CD14-positive monocyte (primary cell): ENCODE results near the gene PFKM. TPM values are rescaled to one million over a fixed set of nuclear protein-coding genes. Genes with fewer than 3 reads are reported as not detected.
A peak's percentile ranks its signal among the peaks of the same experiment; 100 is the strongest.

Experiments
- DNase-seq, 3 donors: peaks; one replicate each; pipeline ENCODE4 v3.0.0-alpha.2; 2011 to 2022
- H2AFZ ChIP-seq: 2 replicates; pipeline ENCODE4 v1.6.0; 2012; ENCODE audit warnings: mild to moderate bottlenecking, low read depth, low read length, inconsistent platforms; ENCODE audit not compliant: insufficient read depth, poor library complexity, severe bottlenecking
- H3K27ac ChIP-seq, 2 donors: 1 replicate in 1 of 2; 2 replicates in 1 of 2; pipeline ENCODE4 v1.5.1; 2012 to 2013; ENCODE audit warnings: low read length in 2 of 2, control low read depth in 1 of 2, inconsistent platforms in 1 of 2, low read depth in 1 of 2, mild to moderate bottlenecking in 1 of 2
- H3K27me3 ChIP-seq, 2 donors: one replicate each; pipeline versions ENCODE4 v1.6.0 to v1.6.1; 2011 to 2013; ENCODE audit warnings: low read length in 2 of 2; ENCODE audit not compliant: control insufficient read depth in 2 of 2, insufficient read depth in 2 of 2
- H3K36me3 ChIP-seq, 2 donors: replicated peaks in 1 of 2; 1 replicate in 1 of 2; 2 replicates in 1 of 2; pipeline versions ENCODE4 v1.5.1 to v1.6.1; 2012 to 2013; ENCODE audit warnings: low read length in 2 of 2, control low read depth in 1 of 2, inconsistent platforms in 1 of 2, mild to moderate bottlenecking in 1 of 2; ENCODE audit not compliant: insufficient read depth in 2 of 2, control insufficient read depth in 1 of 2
- H3K4me1 ChIP-seq, 2 donors: 1 replicate in 1 of 2; 2 replicates in 1 of 2; pipeline versions ENCODE4 v1.5.1 to v1.6.1; 2012 to 2013; ENCODE audit warnings: low read length in 2 of 2, control low read depth in 1 of 2, inconsistent platforms in 1 of 2, mild to moderate bottlenecking in 1 of 2, moderate library complexity in 1 of 2; ENCODE audit not compliant: insufficient read depth in 2 of 2, control insufficient read depth in 1 of 2
- H3K4me2 ChIP-seq: replicated peaks from 2 replicates; pipeline ENCODE3; 2012; ENCODE audit warnings: low read length, moderate library complexity, mild to moderate bottlenecking; ENCODE audit not compliant: poor library complexity, severe bottlenecking; ENCODE audit errors: extremely low read depth
- H3K4me3 ChIP-seq, 3 experiments: fragments of 200-600 bp in 1 of 3; sonication (generic) in 1 of 3; replicated peaks in 1 of 3; 1 replicate in 2 of 3; 2 replicates in 1 of 3; pipeline ENCODE4 v1.5.1; 2011 to 2013; ENCODE audit warnings: low read length in 3 of 3, mild to moderate bottlenecking in 3 of 3, control low read depth in 2 of 3, low read depth in 2 of 3, inconsistent platforms in 1 of 3, moderate library complexity in 1 of 3
- H3K79me2 ChIP-seq: 2 replicates; pipeline ENCODE4 v1.6.0; 2012; ENCODE audit warnings: mild to moderate bottlenecking, control low read depth, inconsistent platforms, low read length, moderate library complexity; ENCODE audit not compliant: insufficient read depth
- H3K9ac ChIP-seq: 2 replicates; pipeline ENCODE4 v1.6.0; 2017; ENCODE audit warnings: low read length, mild to moderate bottlenecking; ENCODE audit not compliant: insufficient read depth, poor library complexity, severe bottlenecking
- H3K9me3 ChIP-seq, 2 donors: replicated peaks in 1 of 2; 1 replicate in 1 of 2; 2 replicates in 1 of 2; pipeline versions ENCODE4 v1.5.1 to v1.6.1; 2012 to 2013; ENCODE audit warnings: low read length in 2 of 2, control low read depth in 1 of 2; ENCODE audit not compliant: control insufficient read depth in 1 of 2, insufficient read depth in 1 of 2
- H4K20me1 ChIP-seq: 2 replicates; pipeline ENCODE4 v1.6.0; 2012; ENCODE audit warnings: mild to moderate bottlenecking, low read length, control low read depth, moderate library complexity; ENCODE audit not compliant: insufficient read depth
- H3K27ac Mint-ChIP-seq, 7 donors: one replicate each; pipeline ENCODE4 v1.8.0; 2020; ENCODE audit warnings: mild to moderate bottlenecking in 7 of 7, mixed read lengths in 7 of 7, moderate library complexity in 6 of 7, inconsistent platforms in 2 of 7
- H3K27me3 Mint-ChIP-seq, 3 donors: one replicate each; pipeline ENCODE4 v1.8.0; 2021 to 2022; ENCODE audit warnings: low read depth in 3 of 3, mild to moderate bottlenecking in 3 of 3, mixed read lengths in 3 of 3, moderate library complexity in 3 of 3, inconsistent platforms in 1 of 3
- H3K36me3 Mint-ChIP-seq, 2 donors: one replicate each; pipeline ENCODE4 v1.8.0; 2020; ENCODE audit warnings: mixed read lengths in 2 of 2, inconsistent platforms in 1 of 2, mild to moderate bottlenecking in 1 of 2
- H3K4me1 Mint-ChIP-seq: one replicate; pipeline ENCODE4 v1.8.0; 2020; ENCODE audit warnings: mild to moderate bottlenecking, mixed read lengths
- H3K4me3 Mint-ChIP-seq, 2 donors: one replicate each; pipeline ENCODE4 v1.8.0; 2020; ENCODE audit warnings: mild to moderate bottlenecking in 2 of 2, mixed read lengths in 2 of 2, moderate library complexity in 1 of 2
- H3K9me3 Mint-ChIP-seq, 7 donors: one replicate each; pipeline ENCODE4 v1.8.0; 2020 to 2022; ENCODE audit warnings: mixed read lengths in 7 of 7, mild to moderate bottlenecking in 6 of 7, moderate library complexity in 6 of 7, inconsistent platforms in 2 of 7
- WGBS: methylation state at CpG from one replicate; pipeline ENCODE4 v1.1.5; 2013; ENCODE audit warnings: missing lambda C conversion rate; ENCODE audit not compliant: insufficient coverage; 5-methylcytosine and 5-hydroxymethylcytosine counted together
- intact Hi-C, 2 donors: fragments of 100-400 bp; cut with micrococcal nuclease; formaldehyde crosslinking; loops; one replicate each; pipeline versions ENCODE4 v1.15.0 to v1.15.1; 2023
- polyA plus RNA-seq, 3 donors: library from polyadenylated mRNA; depleted of rRNA in 1 of 3; unstranded in 2 of 3; stranded (reverse) in 1 of 3; fragments of 300-500 nt in 2 of 3; fragments of >200 nt in 1 of 3; fragmentation: Illumina TruSeq in 2 of 3; gene quantifications; 1 replicate in 2 of 3; 2 replicates in 1 of 3; pipeline ENCODE4 v1.2.3, GENCODE V29; 2012 to 2021
- small RNA-seq: library from RNA; depleted of rRNA; stranded (forward); fragments of <200 nt; gene quantifications from one replicate; pipeline ENCODE3, GENCODE V24; 2012; ENCODE audit warnings: low read depth; ENCODE audit not compliant: insufficient read length
- TF ChIP-seq, protein P1 (sequence below): fragments of 200-600 bp; IDR thresholded peaks from one replicate; pipeline ENCODE4 v1.8.0; 2022; ENCODE audit warnings: antibody characterized with exemption, mild to moderate bottlenecking

PFKM gene
- polyA plus RNA-seq, 3 donors, result 2.8 to 8.4 (median 3.0) TPM

DNA sequence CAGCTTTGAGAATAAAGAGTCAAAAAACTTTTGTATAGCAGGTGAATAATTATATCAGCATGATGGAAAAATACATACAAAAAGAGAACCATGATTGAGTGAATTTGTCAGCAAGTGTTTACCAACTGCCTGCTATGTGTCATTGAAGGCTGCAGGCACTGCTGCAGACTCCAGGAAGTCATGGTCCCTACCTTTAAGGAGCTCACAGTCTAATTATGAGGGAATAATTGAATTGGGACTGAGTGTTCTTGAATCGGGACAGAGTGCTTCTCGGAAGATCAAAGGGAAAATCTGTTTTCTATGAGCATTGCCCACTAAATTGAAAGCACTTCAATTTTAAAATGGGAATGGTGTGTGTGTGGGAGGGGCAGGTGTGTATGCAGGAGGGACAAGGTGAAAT is 74.5 kb downstream of the PFKM start:
- H2AFZ ChIP-seq, result no peak overlapping the region
- no peak for DNase-seq
- H3K4me1 Mint-ChIP-seq, result peaks cover 8% of the 10 kb centered on the region
- no peak overlapping the region for H3K4me3 ChIP-seq
- TF ChIP-seq, protein P1, sequence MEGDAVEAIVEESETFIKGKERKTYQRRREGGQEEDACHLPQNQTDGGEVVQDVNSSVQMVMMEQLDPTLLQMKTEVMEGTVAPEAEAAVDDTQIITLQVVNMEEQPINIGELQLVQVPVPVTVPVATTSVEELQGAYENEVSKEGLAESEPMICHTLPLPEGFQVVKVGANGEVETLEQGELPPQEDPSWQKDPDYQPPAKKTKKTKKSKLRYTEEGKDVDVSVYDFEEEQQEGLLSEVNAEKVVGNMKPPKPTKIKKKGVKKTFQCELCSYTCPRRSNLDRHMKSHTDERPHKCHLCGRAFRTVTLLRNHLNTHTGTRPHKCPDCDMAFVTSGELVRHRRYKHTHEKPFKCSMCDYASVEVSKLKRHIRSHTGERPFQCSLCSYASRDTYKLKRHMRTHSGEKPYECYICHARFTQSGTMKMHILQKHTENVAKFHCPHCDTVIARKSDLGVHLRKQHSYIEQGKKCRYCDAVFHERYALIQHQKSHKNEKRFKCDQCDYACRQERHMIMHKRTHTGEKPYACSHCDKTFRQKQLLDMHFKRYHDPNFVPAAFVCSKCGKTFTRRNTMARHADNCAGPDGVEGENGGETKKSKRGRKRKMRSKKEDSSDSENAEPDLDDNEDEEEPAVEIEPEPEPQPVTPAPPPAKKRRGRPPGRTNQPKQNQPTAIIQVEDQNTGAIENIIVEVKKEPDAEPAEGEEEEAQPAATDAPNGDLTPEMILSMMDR, result no peak
- H3K4me2 ChIP-seq, result no peak overlapping the region
- H4K20me1 ChIP-seq, result no peaks in the 10 kb centered on the region
- H3K4me3 Mint-ChIP-seq, result no peak overlapping the region
- H3K36me3 ChIP-seq, result no peaks in the 10 kb centered on the region
- peaks cover 6 to 10% of the 10 kb centered on the region in 2 donors for H3K4me1 ChIP-seq
- 81% methylated on average over 2 of the region's 2 CpGs for WGBS
- peaks cover 5% of the 10 kb centered on the region for H3K79me2 ChIP-seq
- H3K27ac ChIP-seq, result no peak overlapping the region
- peaks cover 2 to 18% of the 10 kb centered on the region in 2 donors for H3K27me3 ChIP-seq
- H3K9ac ChIP-seq, result no peak overlapping the region
- H3K27ac Mint-ChIP-seq, result peak overlapping the region in 1 of 7 donors; percentile 28
- intact Hi-C loops, result no loop called here
- no peaks in the 10 kb centered on the region for H3K9me3 Mint-ChIP-seq
- H3K36me3 Mint-ChIP-seq, result no peaks in the 10 kb centered on the region
- H3K27me3 Mint-ChIP-seq, result peaks cover 4 to 20% (median 5%) of the 10 kb centered on the region in 3 donors
- H3K9me3 ChIP-seq, result no peaks in the 10 kb centered on the region

DNA sequence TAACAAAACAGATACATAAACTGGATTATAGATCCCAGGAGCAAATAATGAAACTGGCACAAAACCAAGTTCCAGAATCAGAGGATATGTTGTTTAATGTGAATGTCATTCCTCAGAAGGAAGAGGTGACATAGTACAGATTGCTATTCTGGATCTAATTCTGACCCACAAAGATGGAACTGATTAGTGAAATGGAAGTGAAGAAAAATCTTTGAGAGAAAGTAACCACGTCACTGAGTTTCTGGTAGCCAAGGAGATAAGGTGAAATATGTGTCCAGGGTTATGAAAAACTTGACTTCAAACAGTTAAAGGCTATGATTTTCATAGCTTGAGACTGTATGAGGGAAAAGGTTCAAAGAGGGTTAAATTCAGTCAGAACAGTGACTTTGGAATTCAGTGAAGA is 75.6 kb downstream of the PFKM start:
- H3K4me1 Mint-ChIP-seq, result peaks cover 19% of the 10 kb centered on the region
- H3K27me3 Mint-ChIP-seq, result peaks cover 4 to 18% (median 5%) of the 10 kb centered on the region in 3 donors
- TF ChIP-seq, protein P1, result no peak
- Histone ChIP-seq H3K9me3 (no peaks in the 10 kb centered on the region), H4K20me1 (no peaks in the 10 kb centered on the region), H3K4me3 (no peak overlapping the region), H3K79me2 (peaks cover 15% of the 10 kb centered on the region), H3K4me1 (peaks cover 18 to 22% of the 10 kb centered on the region in 2 donors), H3K4me2 (no peak overlapping the region), H3K36me3 (no peaks in the 10 kb centered on the region), H3K27me3 (peaks cover 2 to 18% of the 10 kb centered on the region in 2 donors), H2AFZ (no peak overlapping the region), H3K27ac (no peak overlapping the region), H3K9ac (no peak overlapping the region)
- H3K4me3 Mint-ChIP-seq, result peak overlapping the region in 1 of 2 donors; percentile 18
- DNase-seq, result no peak
- H3K9me3 Mint-ChIP-seq, result no peaks in the 10 kb centered on the region
- no peaks in the 10 kb centered on the region for H3K36me3 Mint-ChIP-seq
- intact Hi-C loops, result loop anchor here (5.0 kb wide), 1 partner anchor 158 kb away; the partner anchor contains the start of gene ZNF641 (in 2 of the 2)
- no peak overlapping the region for H3K27ac Mint-ChIP-seq
- WGBS, result 85% methylated on average over 1 of the region's 1 CpG

Small RNA genes within 50 kb of the gene (small RNA-seq; reads per million reads assigned to genes)
- not detected for gene MIR6505
- gene RNU6-1203P, result not detected

Other genes starting within 250 kb of the PFKM start
- gene VDR, start 214.4 kb upstream of the PFKM start, polyA plus RNA-seq, result 10 to 100 TPM in 2 of 3 donors, 1 to 10 TPM in 1; 6.0 to 14.8 (median 12.8) TPM
- 1 to 10 TPM; 8.7 to 9.7 (median 9.0) TPM for gene TMEM106C, start 155.8 kb upstream of the PFKM start, polyA plus RNA-seq
- not detected for gene COL2A1, start 114.9 kb upstream of the PFKM start, polyA plus RNA-seq
- gene SENP1, start 13.3 kb upstream of the PFKM start, polyA plus RNA-seq, result 1 to 10 TPM; 5.2 to 8.0 (median 6.0) TPM
- gene ASB8, start 38.2 kb downstream of the PFKM start, polyA plus RNA-seq, result 10 to 100 TPM; 23.8 to 50.0 (median 38.4) TPM
- gene CCDC184, start 64.3 kb downstream of the PFKM start, polyA plus RNA-seq, result under 1 TPM in 1 of 3 donors, not detected in 2; 0.03 TPM
- not detected for gene OR10AD1, start 83.9 kb downstream of the PFKM start, polyA plus RNA-seq
- 10 to 100 TPM; 12.1 to 21.7 (median 12.6) TPM for gene ZNF641, start 231.6 kb downstream of the PFKM start, polyA plus RNA-seq